Neural progenitor cell (in vitro differentiated cells): ENCODE measurements around the gene ADAMTSL5. TPM values are rescaled to one million over a fixed set of nuclear protein-coding genes. Genes with fewer than 3 reads are reported as not detected.
"Not testable (repeated sequence)": the region's sequence is repeated elsewhere in the genome, so short reads cannot be mapped to it uniquely, and the experiment has no call there.

Source experiments
- DNase-seq: peaks from one replicate; pipeline ENCODE4 v3.0.0-alpha.2; 2016; ENCODE audit warnings: low spot score
- H2AFZ ChIP-seq: fragments of 200-600 bp; sonication (generic); replicated peaks from 2 replicates; pipeline ENCODE4 v1.6.1; 2016; ENCODE audit warnings: antibody characterized with exemption
- H3F3A ChIP-seq: fragments of 200-600 bp; sonication (generic); 2 replicates; pipeline ENCODE4 v1.6.1; 2016; ENCODE audit warnings: antibody characterized with exemption, low read depth
- H3K27ac ChIP-seq: fragments of 200-600 bp; sonication (generic); 2 replicates; pipeline ENCODE4 v1.5.1; 2016; ENCODE audit warnings: mild to moderate bottlenecking
- H3K27me3 ChIP-seq: fragments of 200-600 bp; sonication (generic); 2 replicates; pipeline ENCODE4 v1.6.1; 2016; ENCODE audit warnings: mild to moderate bottlenecking, moderate library complexity
- H3K36me3 ChIP-seq: fragments of 200-600 bp; sonication (generic); 2 replicates; pipeline ENCODE4 v1.5.1; 2016
- H3K4me1 ChIP-seq: fragments of 200-600 bp; sonication (generic); 2 replicates; pipeline ENCODE4 v1.6.1; 2016; ENCODE audit warnings: mixed run types
- H3K4me2 ChIP-seq: fragments of 200-600 bp; sonication (generic); 2 replicates; pipeline ENCODE4 v1.6.1; 2016
- H3K4me3 ChIP-seq: fragments of 200-600 bp; sonication (generic); 2 replicates; pipeline ENCODE4 v1.5.1; 2016
- H3K79me2 ChIP-seq: fragments of 200-600 bp; sonication (generic); 2 replicates; pipeline ENCODE4 v1.6.1; 2016; ENCODE audit warnings: low read depth
- H3K9ac ChIP-seq: fragments of 200-600 bp; sonication (generic); 2 replicates; pipeline ENCODE4 v1.6.1; 2016
- H3K9me3 ChIP-seq: fragments of 200-600 bp; sonication (generic); 2 replicates; pipeline ENCODE4 v1.5.1; 2016; ENCODE audit warnings: low read depth
- H4K20me1 ChIP-seq: fragments of 200-600 bp; sonication (generic); 2 replicates; pipeline ENCODE4 v1.6.1; 2016; ENCODE audit warnings: low read depth
- H3K27ac Mint-ChIP-seq: 3 replicates; pipeline ENCODE4 v1.8.0; 2021; ENCODE audit warnings: mixed read lengths
- H3K27me3 Mint-ChIP-seq: 2 replicates; pipeline ENCODE4 v1.8.0; 2022; ENCODE audit warnings: low read depth, mild to moderate bottlenecking, inconsistent platforms, moderate library complexity, mixed read lengths; ENCODE audit not compliant: insufficient read depth
- H3K36me3 Mint-ChIP-seq: 3 replicates; pipeline ENCODE4 v1.8.0; 2021; ENCODE audit warnings: mixed read lengths
- H3K4me1 Mint-ChIP-seq: 3 replicates; pipeline ENCODE4 v1.8.0; 2021; ENCODE audit warnings: mixed read lengths
- H3K4me3 Mint-ChIP-seq: 3 replicates; pipeline ENCODE4 v1.8.0; 2021; ENCODE audit warnings: mild to moderate bottlenecking, moderate library complexity, mixed read lengths
- H3K9me3 Mint-ChIP-seq: 3 replicates; pipeline ENCODE4 v1.8.0; 2020; ENCODE audit warnings: mixed read lengths
- EZH2 ChIP-seq: fragments of 200-600 bp; sonication (generic); IDR thresholded peaks from 2 replicates; pipeline ENCODE4 v1.6.1; 2017; ENCODE audit warnings: antibody characterized with exemption, mild to moderate bottlenecking, moderate library complexity
- EZH2phosphoT487 ChIP-seq: fragments of 200-600 bp; sonication (generic); IDR thresholded peaks from 2 replicates; pipeline ENCODE4 v1.6.1; 2017; ENCODE audit warnings: antibody characterized with exemption
- total RNA-seq: library from RNA; depleted of rRNA; stranded (reverse); fragments of >200 nt; gene quantifications from 2 replicates; pipeline ENCODE4 v1.2.3, GENCODE V29; 2015; ENCODE audit warnings: low replicate concordance
- TF ChIP-seq, protein P1 (sequence below): fragments of 200-600 bp; sonication (generic); IDR thresholded peaks from 2 replicates; pipeline ENCODE4 v1.5.1; 2017; ENCODE audit warnings: antibody characterized with exemption, mild to moderate bottlenecking

ADAMTSL5 gene
- total RNA-seq, 1 donor from 2014 or later, result 0.13 TPM

DNA sequence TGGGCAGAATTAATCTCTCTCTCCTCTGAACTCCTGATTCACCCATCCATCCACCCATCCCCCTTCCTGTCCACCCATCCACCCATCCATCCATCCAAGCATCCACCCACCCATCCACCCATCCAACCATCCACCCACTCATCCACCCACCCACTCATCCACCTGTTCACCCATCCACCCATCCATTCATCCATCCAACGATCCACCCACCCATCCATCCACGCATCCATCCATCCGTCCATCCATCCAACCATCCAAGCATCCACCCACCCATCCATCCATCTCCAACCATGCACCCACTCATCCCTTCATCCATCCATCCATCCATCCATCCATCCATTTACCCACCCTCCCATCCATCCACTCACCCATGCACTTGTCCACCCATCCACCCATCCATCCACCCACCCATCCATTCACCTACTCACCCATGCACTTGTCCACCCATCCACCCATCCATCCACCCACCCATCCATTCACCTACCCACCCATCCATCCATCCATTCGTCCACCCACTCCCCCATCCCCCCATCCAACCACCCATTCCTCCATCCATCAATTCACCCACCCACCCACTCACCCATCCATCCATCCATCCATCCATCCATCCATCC, 36.6 kb upstream of the ADAMTSL5 start:
- no peaks in the 10 kb centered on the region for H3K4me1 Mint-ChIP-seq
- H3K27ac ChIP-seq, result no peak overlapping the region
- peaks cover 20% of the 10 kb centered on the region for H3K27me3 Mint-ChIP-seq
- H3K9me3 ChIP-seq, result no peaks in the 10 kb centered on the region
- no peaks in the 10 kb centered on the region for H3K36me3 Mint-ChIP-seq
- TF ChIP-seq, protein P1, sequence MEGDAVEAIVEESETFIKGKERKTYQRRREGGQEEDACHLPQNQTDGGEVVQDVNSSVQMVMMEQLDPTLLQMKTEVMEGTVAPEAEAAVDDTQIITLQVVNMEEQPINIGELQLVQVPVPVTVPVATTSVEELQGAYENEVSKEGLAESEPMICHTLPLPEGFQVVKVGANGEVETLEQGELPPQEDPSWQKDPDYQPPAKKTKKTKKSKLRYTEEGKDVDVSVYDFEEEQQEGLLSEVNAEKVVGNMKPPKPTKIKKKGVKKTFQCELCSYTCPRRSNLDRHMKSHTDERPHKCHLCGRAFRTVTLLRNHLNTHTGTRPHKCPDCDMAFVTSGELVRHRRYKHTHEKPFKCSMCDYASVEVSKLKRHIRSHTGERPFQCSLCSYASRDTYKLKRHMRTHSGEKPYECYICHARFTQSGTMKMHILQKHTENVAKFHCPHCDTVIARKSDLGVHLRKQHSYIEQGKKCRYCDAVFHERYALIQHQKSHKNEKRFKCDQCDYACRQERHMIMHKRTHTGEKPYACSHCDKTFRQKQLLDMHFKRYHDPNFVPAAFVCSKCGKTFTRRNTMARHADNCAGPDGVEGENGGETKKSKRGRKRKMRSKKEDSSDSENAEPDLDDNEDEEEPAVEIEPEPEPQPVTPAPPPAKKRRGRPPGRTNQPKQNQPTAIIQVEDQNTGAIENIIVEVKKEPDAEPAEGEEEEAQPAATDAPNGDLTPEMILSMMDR, result no peak
- TF ChIP-seq EZH2phosphoT487, result no peak
- H2AFZ ChIP-seq, result no peak overlapping the region
- no peak overlapping the region for H3K4me3 ChIP-seq
- no peaks in the 10 kb centered on the region for H3K36me3 ChIP-seq
- no peak for DNase-seq
- H3K4me1 ChIP-seq, result no peaks in the 10 kb centered on the region
- H3K27me3 ChIP-seq, result peaks cover 18% of the 10 kb centered on the region
- H3F3A ChIP-seq, result peaks cover 9% of the 10 kb centered on the region
- H4K20me1 ChIP-seq, result peaks cover 5% of the 10 kb centered on the region
- no peak overlapping the region for H3K4me3 Mint-ChIP-seq
- H3K27ac Mint-ChIP-seq, result no peak overlapping the region
- no peaks in the 10 kb centered on the region for H3K9me3 Mint-ChIP-seq
- H3K79me2 ChIP-seq, result no peaks in the 10 kb centered on the region
- no peak overlapping the region for H3K9ac ChIP-seq
- H3K4me2 ChIP-seq, result no peak overlapping the region

GRCh38 chr19:1540365-1540925, 27.6 kb upstream of the ADAMTSL5 start:
- H3F3A ChIP-seq, result no peaks in the 10 kb centered on the region
- H3K27ac Mint-ChIP-seq, result peak overlapping the region; percentile 82
- H4K20me1 ChIP-seq, result no peaks in the 10 kb centered on the region
- no peak overlapping the region for H3K4me3 ChIP-seq
- H3K27me3 ChIP-seq, result peaks cover 29% of the 10 kb centered on the region
- H3K79me2 ChIP-seq, result no peaks in the 10 kb centered on the region
- no peak overlapping the region for H3K4me3 Mint-ChIP-seq
- H3K9ac ChIP-seq, result no peak overlapping the region
- TF ChIP-seq, protein P1, result no peak
- TF ChIP-seq EZH2phosphoT487, result no peak
- TF ChIP-seq EZH2, result no peak
- no peak overlapping the region for H2AFZ ChIP-seq
- no peak overlapping the region for H3K27ac ChIP-seq
- no peak for DNase-seq
- H3K4me1 Mint-ChIP-seq, result peaks cover 3% of the 10 kb centered on the region
- H3K36me3 Mint-ChIP-seq, result no peaks in the 10 kb centered on the region
- H3K27me3 Mint-ChIP-seq, result peaks cover 11% of the 10 kb centered on the region
- no peak overlapping the region for H3K4me2 ChIP-seq
- no peaks in the 10 kb centered on the region for H3K36me3 ChIP-seq
- no peaks in the 10 kb centered on the region for H3K4me1 ChIP-seq
- H3K9me3 ChIP-seq, result no peaks in the 10 kb centered on the region
- no peaks in the 10 kb centered on the region for H3K9me3 Mint-ChIP-seq

GRCh38 chr19:1539749-1540148, 26.9 kb upstream of the ADAMTSL5 start:
- not testable (repeated sequence) for H3K4me1 Mint-ChIP-seq

GRCh38 chr19:1538978-1539377, 26.2 kb upstream of the ADAMTSL5 start:
- DNase-seq, result no peak

More at GRCh38 chr19:1539749-1540148, 26.9 kb upstream of the ADAMTSL5 start:
- H3K9ac ChIP-seq, DNase-seq, H3K9me3 Mint-ChIP-seq, H3K79me2 ChIP-seq, H4K20me1 ChIP-seq, H3K36me3 Mint-ChIP-seq, H3K4me3 Mint-ChIP-seq, H3K9me3 ChIP-seq, H3K4me3 ChIP-seq, H3K27ac ChIP-seq, H3F3A ChIP-seq, H2AFZ ChIP-seq, H3K4me2 ChIP-seq, H3K27ac Mint-ChIP-seq, H3K4me1 ChIP-seq, H3K36me3 ChIP-seq: not testable (repeated sequence)
- H3K27me3 Mint-ChIP-seq, result peaks cover 10% of the 10 kb centered on the region
- H3K27me3 ChIP-seq, result peaks cover 22% of the 10 kb centered on the region

GRCh38 chr19:1535699-1536098, 22.9 kb upstream of the ADAMTSL5 start:
- H3K4me1 ChIP-seq, H3K79me2 ChIP-seq, H3K36me3 ChIP-seq, H3K9ac ChIP-seq, H3K4me1 Mint-ChIP-seq, H3K4me2 ChIP-seq, H3K9me3 Mint-ChIP-seq, H3F3A ChIP-seq, H3K27me3 ChIP-seq, H3K9me3 ChIP-seq, H3K4me3 Mint-ChIP-seq, H3K27ac Mint-ChIP-seq, H2AFZ ChIP-seq, H3K27me3 Mint-ChIP-seq, DNase-seq, H4K20me1 ChIP-seq, H3K36me3 Mint-ChIP-seq, H3K4me3 ChIP-seq, H3K27ac ChIP-seq: not testable (repeated sequence)

More at GRCh38 chr19:1538978-1539377, 26.2 kb upstream of the ADAMTSL5 start:
- Mint-ChIP-seq H3K27me3 (peaks cover 5% of the 10 kb centered on the region), H3K4me1 (peaks cover 3% of the 10 kb centered on the region), H3K36me3 (no peaks in the 10 kb centered on the region), H3K9me3 (no peaks in the 10 kb centered on the region), H3K27ac (no peak overlapping the region), H3K4me3 (no peak overlapping the region)
- Histone ChIP-seq H3K79me2 (no peaks in the 10 kb centered on the region), H3K9me3 (no peaks in the 10 kb centered on the region), H3K4me2 (no peak overlapping the region), H3F3A (no peaks in the 10 kb centered on the region), H3K27ac (no peak overlapping the region), H3K36me3 (no peaks in the 10 kb centered on the region), H3K27me3 (peaks cover 15% of the 10 kb centered on the region), H4K20me1 (no peaks in the 10 kb centered on the region), H3K4me1 (no peaks in the 10 kb centered on the region), H3K9ac (no peak overlapping the region), H2AFZ (no peak overlapping the region), H3K4me3 (no peak overlapping the region)
- TF ChIP-seq, protein P1, result no peak
- TF ChIP-seq EZH2 (no peak), EZH2phosphoT487 (no peak)
